ENCODE results near the gene DCTN5.

The DCTN5 gene

DNA sequence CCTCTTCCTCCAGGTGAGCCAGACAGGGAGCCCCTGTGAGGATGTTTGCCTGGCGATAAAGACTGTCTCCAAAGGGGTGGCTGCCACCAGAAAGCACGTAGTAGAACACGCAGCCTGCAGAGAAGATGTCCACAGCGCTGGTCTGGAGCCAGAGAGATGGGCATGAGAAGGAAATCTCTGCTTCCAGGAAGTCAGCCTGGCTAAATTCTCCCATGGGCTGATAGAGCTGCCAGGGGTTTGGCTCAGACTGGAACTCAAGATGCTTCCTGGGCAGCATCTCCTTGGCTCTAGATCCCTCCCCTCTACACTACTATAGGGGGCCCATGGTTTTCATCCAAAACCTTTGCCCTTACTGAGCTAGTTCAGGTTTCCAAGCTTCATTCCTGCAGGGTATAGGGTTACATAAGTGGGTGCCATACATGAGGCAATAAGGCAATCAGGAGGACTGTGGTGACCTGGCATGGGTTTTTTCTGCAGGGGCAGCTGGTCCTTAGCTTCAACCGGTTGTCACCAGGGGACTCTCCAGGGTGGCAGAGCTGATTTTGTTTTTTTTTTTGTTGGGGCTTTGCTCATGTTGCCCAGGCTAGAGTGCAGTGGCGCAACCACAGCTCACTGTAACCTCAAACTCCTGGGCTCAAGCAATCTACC, 51.0 kb downstream of the DCTN5 start:
- TF ChIP-seq TAF1 (IDR thresholded peaks at IDR 0.05; ENCODE audit: borderline replicate concordance, insufficient read depth, low read length) (no peak), POLR2AphosphoS5 (IDR thresholded peaks at IDR 0.05; ENCODE audit: low read depth, low read length) (no peak), SIN3A (IDR thresholded peaks at IDR 0.05; ENCODE audit: borderline replicate concordance, insufficient read depth, low read length) (no peak), FOXP2 (optimal IDR thresholded peaks at IDR 0.05; ENCODE audit: borderline replicate concordance, extremely low read depth, extremely low read length, insufficient read depth) (no peak)
- TF ChIP-seq, protein P1, sequence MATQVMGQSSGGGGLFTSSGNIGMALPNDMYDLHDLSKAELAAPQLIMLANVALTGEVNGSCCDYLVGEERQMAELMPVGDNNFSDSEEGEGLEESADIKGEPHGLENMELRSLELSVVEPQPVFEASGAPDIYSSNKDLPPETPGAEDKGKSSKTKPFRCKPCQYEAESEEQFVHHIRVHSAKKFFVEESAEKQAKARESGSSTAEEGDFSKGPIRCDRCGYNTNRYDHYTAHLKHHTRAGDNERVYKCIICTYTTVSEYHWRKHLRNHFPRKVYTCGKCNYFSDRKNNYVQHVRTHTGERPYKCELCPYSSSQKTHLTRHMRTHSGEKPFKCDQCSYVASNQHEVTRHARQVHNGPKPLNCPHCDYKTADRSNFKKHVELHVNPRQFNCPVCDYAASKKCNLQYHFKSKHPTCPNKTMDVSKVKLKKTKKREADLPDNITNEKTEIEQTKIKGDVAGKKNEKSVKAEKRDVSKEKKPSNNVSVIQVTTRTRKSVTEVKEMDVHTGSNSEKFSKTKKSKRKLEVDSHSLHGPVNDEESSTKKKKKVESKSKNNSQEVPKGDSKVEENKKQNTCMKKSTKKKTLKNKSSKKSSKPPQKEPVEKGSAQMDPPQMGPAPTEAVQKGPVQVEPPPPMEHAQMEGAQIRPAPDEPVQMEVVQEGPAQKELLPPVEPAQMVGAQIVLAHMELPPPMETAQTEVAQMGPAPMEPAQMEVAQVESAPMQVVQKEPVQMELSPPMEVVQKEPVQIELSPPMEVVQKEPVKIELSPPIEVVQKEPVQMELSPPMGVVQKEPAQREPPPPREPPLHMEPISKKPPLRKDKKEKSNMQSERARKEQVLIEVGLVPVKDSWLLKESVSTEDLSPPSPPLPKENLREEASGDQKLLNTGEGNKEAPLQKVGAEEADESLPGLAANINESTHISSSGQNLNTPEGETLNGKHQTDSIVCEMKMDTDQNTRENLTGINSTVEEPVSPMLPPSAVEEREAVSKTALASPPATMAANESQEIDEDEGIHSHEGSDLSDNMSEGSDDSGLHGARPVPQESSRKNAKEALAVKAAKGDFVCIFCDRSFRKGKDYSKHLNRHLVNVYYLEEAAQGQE (IDR thresholded peaks at IDR 0.05; ENCODE audit: insufficient read depth in 1 of 2, low read depth in 2 of 2, low read length in 2 of 2): no peak

GRCh38 chr16:23694265-23694643, 53.0 kb downstream of the DCTN5 start:
- TF ChIP-seq TAF1 (IDR thresholded peaks at IDR 0.05; ENCODE audit: borderline replicate concordance, insufficient read depth, low read length) (no peak), SIN3A (IDR thresholded peaks at IDR 0.05; ENCODE audit: borderline replicate concordance, insufficient read depth, low read length) (no peak), POLR2AphosphoS5 (IDR thresholded peaks at IDR 0.05; ENCODE audit: low read depth, low read length) (no peak), FOXP2 (optimal IDR thresholded peaks at IDR 0.05; ENCODE audit: borderline replicate concordance, extremely low read depth, extremely low read length, insufficient read depth) (no peak)
- TF ChIP-seq, protein P1 (IDR thresholded peaks at IDR 0.05; ENCODE audit: insufficient read depth in 1 of 2, low read depth in 2 of 2, low read length in 2 of 2): no peak

DNA sequence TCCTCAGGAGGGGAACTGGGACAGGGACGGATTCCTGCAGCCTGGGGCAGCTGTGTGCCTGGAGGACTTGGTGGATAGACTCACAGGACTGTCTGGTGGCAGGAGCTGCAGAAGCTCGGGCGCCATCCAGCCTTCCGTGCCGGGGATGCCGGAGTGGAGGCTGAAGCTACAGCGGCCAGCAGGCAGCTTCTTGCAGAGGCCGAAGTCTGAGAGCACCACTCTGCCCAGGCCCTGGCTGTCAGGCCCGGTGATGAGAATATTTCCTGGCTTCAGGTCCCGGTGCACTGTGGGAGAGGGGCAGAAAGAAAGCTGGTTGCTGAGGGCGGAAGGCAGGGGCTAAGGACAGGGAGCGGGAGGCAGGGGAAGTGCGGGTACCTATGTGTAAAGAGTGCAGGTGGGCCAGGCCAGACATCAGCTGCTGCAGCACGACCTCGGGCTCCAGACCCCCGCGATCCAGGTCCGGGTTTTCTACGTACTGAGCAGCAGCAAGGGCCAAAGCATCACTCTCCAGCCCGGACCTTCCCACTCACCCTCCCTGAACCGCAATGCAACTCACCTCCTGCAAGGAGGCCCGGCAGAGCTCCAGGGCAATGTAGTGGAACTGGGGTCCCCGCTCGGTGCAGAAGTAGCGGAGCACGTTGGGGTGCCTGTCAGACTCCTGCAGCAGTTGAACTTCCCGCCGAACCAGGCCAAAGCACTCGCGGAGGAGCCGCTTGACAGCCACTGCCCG, 53.5 kb downstream of the DCTN5 start:
- TF ChIP-seq FOXP2 (optimal IDR thresholded peaks at IDR 0.05; ENCODE audit: borderline replicate concordance, extremely low read depth, extremely low read length, insufficient read depth) (no peak), POLR2AphosphoS5 (IDR thresholded peaks at IDR 0.05; ENCODE audit: low read depth, low read length) (no peak)

- TF ChIP-seq, protein P1 (IDR thresholded peaks at IDR 0.05; ENCODE audit: insufficient read depth in 1 of 2, low read depth in 2 of 2, low read length in 2 of 2): no peak
- TF ChIP-seq POLR2AphosphoS5 (IDR thresholded peaks at IDR 0.05; ENCODE audit: low read depth, low read length) (no peak), FOXP2 (optimal IDR thresholded peaks at IDR 0.05; ENCODE audit: borderline replicate concordance, extremely low read depth, extremely low read length, insufficient read depth) (no peak), SIN3A (IDR thresholded peaks at IDR 0.05; ENCODE audit: borderline replicate concordance, insufficient read depth, low read length) (no peak), TAF1 (IDR thresholded peaks at IDR 0.05; ENCODE audit: borderline replicate concordance, insufficient read depth, low read length) (no peak)
These were observed 54.5 kb downstream of the DCTN5 start for GRCh38 chr16:23695756-23696155.

DNA sequence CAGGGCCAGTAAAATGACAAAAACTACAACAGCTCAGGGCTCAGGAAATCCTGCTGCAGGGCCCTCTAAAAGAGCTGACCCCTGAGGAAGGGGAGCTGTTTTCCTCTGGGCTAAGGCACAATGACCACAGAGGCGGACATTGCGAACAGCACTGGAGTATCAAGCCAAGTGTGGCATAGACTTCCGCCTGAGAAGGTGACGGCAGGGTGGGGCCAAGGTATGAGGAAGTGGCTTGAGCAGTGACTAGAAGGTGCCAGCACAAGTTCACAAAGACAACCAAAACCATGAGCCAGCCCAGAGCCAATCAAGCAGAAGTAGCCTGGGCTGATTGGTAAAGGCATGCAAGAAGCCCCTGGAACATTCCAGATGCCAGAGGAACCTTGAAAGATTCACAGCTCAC, 57.8 kb downstream of the DCTN5 start:
- TF ChIP-seq, protein P1 (IDR thresholded peaks at IDR 0.05; ENCODE audit: insufficient read depth in 1 of 2, low read depth in 2 of 2, low read length in 2 of 2): no peak
- TF ChIP-seq SIN3A (IDR thresholded peaks at IDR 0.05; ENCODE audit: borderline replicate concordance, insufficient read depth, low read length) (no peak), TAF1 (IDR thresholded peaks at IDR 0.05; ENCODE audit: borderline replicate concordance, insufficient read depth, low read length) (no peak), FOXP2 (optimal IDR thresholded peaks at IDR 0.05; ENCODE audit: borderline replicate concordance, extremely low read depth, extremely low read length, insufficient read depth) (no peak), POLR2AphosphoS5 (IDR thresholded peaks at IDR 0.05; ENCODE audit: low read depth, low read length) (no peak)

All from PFSK-1 (cell line).